ENCODE data around the gene SUPT5H. TPM values are rescaled to one million over a fixed set of nuclear protein-coding genes. Genes with fewer than 3 reads are reported as not detected.

Gene SUPT5H
- total and polyA plus RNA-seq, 10 of the 15 experiments (the other 5 are each of a cell fraction or from before 2014, with no cell fraction given) = 27.2 to 194 (median 83.6) TPM

GRCh38 chr19:39423258-39424086 is 21.9 kb upstream of the SUPT5H start:
- Histone ChIP-seq H3K9ac (ENCODE audit: control insufficient read depth, insufficient read depth, low read length) (no peak overlapping the region), H3K79me2 (ENCODE audit: control insufficient read depth, insufficient read depth, low read length) (no peaks in the 10 kb centered on the region), H3K36me3 (ENCODE audit: control insufficient read depth in 2 of 2, insufficient read depth in 2 of 2, low read length in 1 of 2) (peaks cover 10 to 24% of the 10 kb centered on the region in 2 experiments; a peak in 3 of 4 replicates), H4K20me1 (ENCODE audit: control insufficient read depth, insufficient read depth) (no peaks in the 10 kb centered on the region), H3K4me1 (ENCODE audit: control insufficient read depth, insufficient read depth, low read length) (no peaks in the 10 kb centered on the region), H2AFZ (ENCODE audit: control insufficient read depth, low read depth, low read length) (no peak overlapping the region), H3K27ac (ENCODE audit: control insufficient read depth, insufficient read depth) (no peak overlapping the region), H3K4me3 (no peak overlapping the region), H3K9me3 (replicated peaks; ENCODE audit: control insufficient read depth, insufficient read depth, low read length) (no peaks in the 10 kb centered on the region), H3K27me3 (replicated peaks in 1 of 2; ENCODE audit: control insufficient read depth in 2 of 2, insufficient read depth in 2 of 2, low read length in 1 of 2) (no peaks in the 10 kb centered on the region), H3K4me2 (ENCODE audit: control insufficient read depth, insufficient read depth) (no peak overlapping the region)
- in situ Hi-C loops (cut with MboI) (no loop called here), intact Hi-C loops (cut with micrococcal nuclease; ENCODE audit: unreplicated experiment) (no loop called here)
- BruUV-seq (replicated peaks) = no TSS peak
- no peak for DNase-seq (ENCODE audit: low read depth, low spot score)
- RAD21 ChIA-PET (ENCODE audit: unreplicated experiment) = no interaction called here
- TF ChIP-seq POLR2A (IDR thresholded peaks at IDR 0.05; ENCODE audit: low read depth, low read length) (peak; percentile 31), GABPA (IDR thresholded peaks at IDR 0.05; ENCODE audit: low read depth) (no peak)
- no peak for ATAC-seq
- WGBS (ENCODE audit: insufficient coverage, insufficient replicate concordance, low lambda C conversion rate, missing lambda C conversion rate) = 87% methylated on average over 34 of the region's 35 CpGs
- SMC1A ChIA-PET (ENCODE audit: uncharacterized antibody, unreplicated experiment) = no interaction called here
- POLR2A ChIA-PET = no interaction called here
- no peak for FAIRE-seq
- CTCF ChIA-PET = interaction anchor here (1.1 kb wide), 1 partner anchor 25 kb away, joined by 3 read pairs; no protein-coding TSS in a partner anchor

- H3K4me1 ChIP-seq (ENCODE audit: control insufficient read depth, insufficient read depth, low read length) = no peaks in the 10 kb centered on the region
- no peak overlapping the region for H3K4me2 ChIP-seq (ENCODE audit: control insufficient read depth, insufficient read depth)
- RAD21 ChIA-PET (ENCODE audit: unreplicated experiment) = interaction anchor here (0.5 kb wide), 1 partner anchor 409 kb away, joined by 3 read pairs; the partner anchor contains the start of gene DYRK1B
- DNase-seq (ENCODE audit: low read depth, low spot score) (no peak), FAIRE-seq (no peak), ATAC-seq (no peak)
- POLR2A ChIA-PET = interaction anchor here (2.9 kb wide), 1 partner anchor 11 kb away, joined by 13 read pairs; the partner anchor contains the start of gene RPS16
- CTCF ChIA-PET = no interaction called here
- SMC1A ChIA-PET (ENCODE audit: uncharacterized antibody, unreplicated experiment) = interaction anchor here (1.1 kb wide), 1 partner anchor 13 kb away, joined by 5 read pairs; the partner anchor contains the start of gene PLEKHG2
- H4K20me1 ChIP-seq (ENCODE audit: control insufficient read depth, insufficient read depth) = no peaks in the 10 kb centered on the region
- BruUV-seq (replicated peaks) = no TSS peak
- 78% methylated on average over 16 of the region's 16 CpGs for WGBS (ENCODE audit: insufficient coverage, insufficient replicate concordance, low lambda C conversion rate, missing lambda C conversion rate)
- no peak for TF ChIP-seq HCFC1 (IDR thresholded peaks at IDR 0.05; ENCODE audit: low read length)
- TF ChIP-seq CREB1 (IDR thresholded peaks at IDR 0.05; ENCODE audit: low read depth) = no peak
- TF ChIP-seq HDAC6 (IDR thresholded peaks at IDR 0.05; ENCODE audit: unreplicated experiment) = no peak
- no peak for TF ChIP-seq WRNIP1 (IDR thresholded peaks at IDR 0.05; ENCODE audit: borderline replicate concordance, low read depth, low read length)
- TF ChIP-seq KAT2A (conservative IDR thresholded peaks at IDR 0.05; ENCODE audit: control insufficient read depth, low read depth, low read length) = no peak
- no peak; the same call in 1 of the 2 replicates for TF ChIP-seq POLR2A (IDR thresholded peaks at IDR 0.05; ENCODE audit: low read depth, low read length)
- in situ Hi-C loops (cut with MboI) = no loop called here
- H3K27ac ChIP-seq (ENCODE audit: control insufficient read depth, insufficient read depth) = no peak overlapping the region
- H3K9me3 ChIP-seq (replicated peaks; ENCODE audit: control insufficient read depth, insufficient read depth, low read length) = no peaks in the 10 kb centered on the region
- no peaks in the 10 kb centered on the region for H3K79me2 ChIP-seq (ENCODE audit: control insufficient read depth, insufficient read depth, low read length)
- no peak overlapping the region for H3K4me3 ChIP-seq
- H3K36me3 ChIP-seq (ENCODE audit: control insufficient read depth in 2 of 2, insufficient read depth in 2 of 2, low read length in 1 of 2) = peaks cover 4 to 16% of the 10 kb centered on the region in 2 experiments; a peak in 3 of 4 replicates
- no peaks in the 10 kb centered on the region for H3K27me3 ChIP-seq (replicated peaks in 1 of 2; ENCODE audit: control insufficient read depth in 2 of 2, insufficient read depth in 2 of 2, low read length in 1 of 2)
- intact Hi-C loops (cut with micrococcal nuclease; ENCODE audit: unreplicated experiment) = no loop called here
- no peak overlapping the region for H3K9ac ChIP-seq (ENCODE audit: control insufficient read depth, insufficient read depth, low read length)
- no peak overlapping the region for H2AFZ ChIP-seq (ENCODE audit: control insufficient read depth, low read depth, low read length)
These were observed 20.4 kb upstream of the SUPT5H start for GRCh38 chr19:39424934-39425333.

All from GM12878 (cell line).